HG02885 (cell line): ENCODE measurements around the gene INPP4B.
A peak's percentile ranks its signal among the peaks of the same experiment; 100 is the strongest.

Source experiments
- ATAC-seq: cut with Tn5 transposase; IDR thresholded peaks from one replicate; pipeline ENCODE4 v1.9.1; 2021; ENCODE audit warnings: mild to moderate bottlenecking; ENCODE audit not compliant: unreplicated experiment, poor library complexity

INPP4B gene

GRCh38 chr4:142428715-142429114 is 417.4 kb downstream of the INPP4B start:
- no peak for ATAC-seq

- ATAC-seq, result no peak
These were observed 418.6 kb downstream of the INPP4B start for GRCh38 chr4:142427456-142427855.

GRCh38 chr4:142423861-142424260 is 422.2 kb downstream of the INPP4B start:
- ATAC-seq, result no peak

GRCh38 chr4:142420311-142421095 is 425.6 kb downstream of the INPP4B start:
- ATAC-seq, result no peak

DNA sequence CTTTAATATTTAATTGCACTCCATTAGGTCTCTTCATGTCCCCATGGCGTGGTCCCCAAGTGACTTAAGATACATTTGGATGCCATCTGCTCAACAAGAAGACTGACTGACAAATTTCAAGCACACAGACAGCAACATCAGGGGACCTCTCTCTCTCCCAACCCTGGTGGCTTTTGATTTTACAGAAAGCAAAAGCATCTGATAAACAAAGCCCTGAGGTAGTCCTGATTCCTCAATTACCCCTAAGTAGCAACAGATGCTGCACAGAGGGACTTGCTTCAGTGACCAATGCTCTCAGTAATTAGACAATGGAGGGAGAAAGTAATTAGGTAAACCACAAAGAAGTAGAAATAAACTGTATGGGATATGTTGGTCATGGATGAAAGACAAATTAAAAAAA is 426.4 kb downstream of the INPP4B start:
- ATAC-seq, result no peak

DNA sequence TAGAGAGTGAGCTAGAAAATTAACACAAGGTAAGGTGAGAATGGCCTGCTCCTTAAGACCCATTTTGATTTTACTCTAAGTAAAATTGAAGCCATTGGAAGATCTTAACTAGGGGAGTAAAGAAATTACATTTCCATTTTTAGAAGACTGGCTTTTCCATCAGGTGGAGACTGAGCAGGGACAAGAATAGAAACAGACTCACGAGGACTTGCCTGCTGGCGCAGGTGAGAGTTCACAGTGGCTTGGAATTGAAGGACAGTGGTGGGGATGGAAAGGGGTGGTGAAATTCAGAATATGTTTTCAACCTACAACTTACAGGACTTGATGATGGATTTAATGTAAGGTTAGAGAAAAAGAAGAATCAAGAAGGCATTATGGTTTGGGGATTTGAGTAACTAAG is 427.4 kb downstream of the INPP4B start:
- no peak for ATAC-seq

DNA sequence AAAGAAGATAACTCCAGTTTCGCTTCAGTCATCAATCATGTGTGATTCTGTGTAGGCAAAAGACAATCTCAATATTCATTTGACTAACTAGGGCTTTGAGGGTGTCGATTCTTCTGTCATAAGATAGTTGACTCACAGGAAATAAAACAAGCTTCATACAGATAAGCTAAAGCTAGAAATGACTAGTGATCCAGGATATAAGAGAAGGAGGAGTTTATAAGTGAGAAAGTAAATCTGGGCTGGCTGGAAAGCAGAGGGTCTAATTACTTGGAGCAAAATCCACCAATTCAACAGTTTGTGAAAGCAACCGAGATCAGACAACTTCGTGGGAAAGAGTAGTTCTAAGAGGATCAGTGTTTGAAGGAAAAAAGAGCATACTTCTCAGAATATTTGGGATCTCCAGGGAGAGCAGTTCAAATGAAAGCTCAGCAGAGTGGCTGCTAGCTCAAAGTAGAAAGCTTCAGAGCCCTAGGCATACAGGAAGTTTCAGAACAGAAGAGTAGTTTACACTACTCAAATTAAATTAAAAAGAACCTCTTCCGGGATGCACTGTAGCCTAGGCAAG is 429.3 kb downstream of the INPP4B start:
- no peak for ATAC-seq

DNA sequence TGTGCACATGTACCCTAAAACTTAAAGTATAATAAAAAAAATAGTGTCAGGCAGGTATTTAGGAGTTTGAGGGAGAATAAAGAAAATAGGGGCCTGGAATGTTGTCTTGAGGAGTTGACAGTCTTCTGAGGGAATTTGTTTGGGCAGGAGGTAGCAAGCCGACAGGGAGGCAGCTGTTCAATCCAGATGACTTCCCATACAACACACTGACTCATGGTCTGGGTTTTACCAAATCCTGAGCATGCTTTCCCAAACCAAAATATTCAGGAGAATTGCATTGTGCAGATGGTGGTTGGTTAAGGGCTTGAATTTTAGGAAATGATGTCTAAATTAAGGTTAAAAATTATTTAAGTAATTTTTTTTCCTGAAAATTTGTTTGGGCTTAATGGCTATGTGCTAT is 430.0 kb downstream of the INPP4B start:
- ATAC-seq, result no peak

- no peak for ATAC-seq
These were observed 431.6 kb downstream of the INPP4B start for GRCh38 chr4:142414366-142414990.

DNA sequence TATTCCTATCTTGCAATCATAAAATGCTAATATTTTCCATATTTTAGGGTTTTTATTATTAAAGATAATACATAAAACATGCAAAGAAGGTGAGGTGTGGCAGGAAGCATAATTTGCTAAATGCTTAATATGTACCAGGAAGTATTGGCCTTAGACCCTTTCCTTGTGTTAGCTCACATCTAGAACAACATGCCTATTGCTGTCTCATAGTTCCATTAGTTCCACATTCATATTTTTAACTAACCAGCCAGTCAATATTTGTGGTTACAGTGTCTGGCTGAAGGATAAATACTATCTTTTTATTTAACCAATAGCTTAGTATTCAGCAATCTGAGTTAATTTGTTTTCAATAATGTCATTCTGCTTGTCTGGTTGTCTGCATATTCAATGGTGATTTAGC is 432.6 kb downstream of the INPP4B start:
- ATAC-seq, result no peak

DNA sequence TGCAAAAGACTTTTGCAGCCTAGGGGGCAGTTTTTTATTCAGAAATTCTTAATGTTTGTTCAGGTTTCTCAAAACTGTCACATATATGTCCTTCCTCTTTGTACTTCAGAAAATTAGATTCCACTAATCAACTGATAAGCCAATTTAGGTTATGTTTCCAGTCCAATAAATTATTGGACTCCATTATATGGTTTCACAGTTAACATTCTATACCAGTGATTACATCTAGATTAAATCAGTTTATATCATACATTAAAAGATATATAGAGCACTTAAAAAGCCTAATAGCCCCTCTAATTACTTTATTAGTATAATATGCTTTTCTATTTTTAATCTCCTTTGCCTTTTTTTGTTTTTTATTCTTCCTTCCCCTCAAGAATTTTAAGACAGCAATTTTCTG is 434.1 kb downstream of the INPP4B start:
- no peak for ATAC-seq

GRCh38 chr4:142408003-142408441 is 438.1 kb downstream of the INPP4B start:
- ATAC-seq, result no peak

GRCh38 chr4:142407596-142407995 is 438.5 kb downstream of the INPP4B start:
- ATAC-seq, result no peak

DNA sequence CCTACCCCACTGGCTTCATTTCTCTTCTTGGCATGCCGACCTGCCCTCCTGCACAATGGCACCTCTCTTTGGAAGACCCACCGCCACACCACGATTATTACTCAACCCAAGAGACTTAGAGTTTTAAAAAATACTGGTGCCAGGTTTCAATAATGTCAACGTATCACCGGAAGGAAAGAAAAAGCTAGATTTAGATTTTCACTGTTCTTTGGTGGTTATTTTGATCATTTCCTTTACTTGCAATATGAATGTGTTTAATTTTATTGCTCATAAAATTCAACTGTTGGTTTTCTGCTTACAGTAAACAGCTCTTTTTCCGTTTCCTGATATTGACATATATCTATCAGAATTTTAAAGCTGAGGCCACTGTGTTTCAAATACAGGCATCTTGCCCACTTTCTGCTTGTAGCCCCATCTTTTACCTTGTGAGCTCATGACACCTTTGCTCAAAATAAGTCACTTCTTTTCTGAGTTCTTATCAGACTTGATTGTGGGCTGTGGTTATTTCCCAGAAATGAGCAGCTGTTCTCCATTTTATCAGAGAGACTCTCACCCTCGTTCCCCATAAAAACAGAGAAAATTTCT is 439.1 kb downstream of the INPP4B start:
- no peak for ATAC-seq

DNA sequence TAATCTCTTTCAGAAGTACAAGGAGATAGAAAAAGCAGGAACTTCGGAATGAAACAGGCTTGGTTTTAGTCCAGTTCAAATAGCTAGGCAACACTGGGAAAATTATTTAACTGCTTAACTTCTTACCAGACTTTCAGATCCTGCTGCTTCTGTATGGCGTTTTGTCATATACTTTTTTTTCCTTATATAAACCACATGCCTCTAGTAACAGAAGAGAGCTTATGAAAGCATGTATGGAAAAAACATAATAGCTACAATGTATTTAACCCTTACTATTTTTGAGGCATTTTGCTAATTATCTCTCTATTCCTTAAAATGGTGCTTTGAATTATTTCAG is 439.6 kb downstream of the INPP4B start:
- ATAC-seq, result no peak

- peak; percentile 38 for ATAC-seq
These were observed 440.2 kb downstream of the INPP4B start for GRCh38 chr4:142405695-142406498.

GRCh38 chr4:142405021-142405694 is 440.9 kb downstream of the INPP4B start:
- peak; percentile 65 for ATAC-seq

GRCh38 chr4:142404191-142404611 is 441.9 kb downstream of the INPP4B start:
- ATAC-seq, result no peak

DNA sequence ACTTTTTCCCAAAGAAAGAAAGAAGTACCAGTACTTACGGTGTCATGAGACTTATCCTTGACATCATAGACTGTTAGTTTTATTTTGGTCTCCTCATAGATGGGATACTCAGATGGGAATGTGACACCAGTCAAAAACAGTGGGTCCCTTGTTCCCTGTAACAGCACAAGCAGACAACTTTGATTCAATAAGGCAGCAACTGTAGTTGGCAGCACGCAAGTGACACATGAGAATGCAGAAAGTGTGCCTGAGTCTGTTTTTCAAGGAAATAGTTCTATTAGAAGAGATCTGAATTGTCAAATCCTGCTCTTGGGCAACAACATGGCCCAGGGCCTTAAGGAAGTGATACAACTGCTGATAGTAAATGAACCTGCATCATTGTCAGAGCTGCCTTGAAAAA is 443.2 kb downstream of the INPP4B start:
- ATAC-seq, result no peak

DNA sequence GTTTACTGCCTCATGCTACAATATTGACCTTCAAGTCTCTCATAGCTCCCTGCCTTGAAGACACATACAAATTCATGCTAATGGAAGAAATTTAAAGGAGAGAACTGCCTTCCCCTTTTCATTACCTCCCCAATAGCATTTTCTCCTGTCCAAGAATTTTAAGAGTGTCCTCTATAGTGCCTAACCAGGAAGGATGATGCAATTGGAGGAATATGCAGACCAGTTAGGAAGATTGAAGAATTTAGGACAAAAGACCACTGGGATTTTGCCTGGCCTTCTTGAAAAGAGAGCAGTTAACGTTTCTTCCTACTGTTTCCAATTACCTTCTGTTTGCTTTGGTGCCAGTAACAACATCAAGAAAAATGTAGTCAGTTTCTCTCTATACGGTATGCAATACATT is 443.9 kb downstream of the INPP4B start:
- no peak for ATAC-seq
